GM19025 (cell line): Measurements from ENCODE around the gene FSCN2.

Source experiments
- ATAC-seq: cut with Tn5 transposase; IDR thresholded peaks from one replicate; pipeline ENCODE4 v1.9.1; 2021; ENCODE audit warnings: mild to moderate bottlenecking, low read depth, moderate library complexity; ENCODE audit not compliant: unreplicated experiment

Gene FSCN2

DNA sequence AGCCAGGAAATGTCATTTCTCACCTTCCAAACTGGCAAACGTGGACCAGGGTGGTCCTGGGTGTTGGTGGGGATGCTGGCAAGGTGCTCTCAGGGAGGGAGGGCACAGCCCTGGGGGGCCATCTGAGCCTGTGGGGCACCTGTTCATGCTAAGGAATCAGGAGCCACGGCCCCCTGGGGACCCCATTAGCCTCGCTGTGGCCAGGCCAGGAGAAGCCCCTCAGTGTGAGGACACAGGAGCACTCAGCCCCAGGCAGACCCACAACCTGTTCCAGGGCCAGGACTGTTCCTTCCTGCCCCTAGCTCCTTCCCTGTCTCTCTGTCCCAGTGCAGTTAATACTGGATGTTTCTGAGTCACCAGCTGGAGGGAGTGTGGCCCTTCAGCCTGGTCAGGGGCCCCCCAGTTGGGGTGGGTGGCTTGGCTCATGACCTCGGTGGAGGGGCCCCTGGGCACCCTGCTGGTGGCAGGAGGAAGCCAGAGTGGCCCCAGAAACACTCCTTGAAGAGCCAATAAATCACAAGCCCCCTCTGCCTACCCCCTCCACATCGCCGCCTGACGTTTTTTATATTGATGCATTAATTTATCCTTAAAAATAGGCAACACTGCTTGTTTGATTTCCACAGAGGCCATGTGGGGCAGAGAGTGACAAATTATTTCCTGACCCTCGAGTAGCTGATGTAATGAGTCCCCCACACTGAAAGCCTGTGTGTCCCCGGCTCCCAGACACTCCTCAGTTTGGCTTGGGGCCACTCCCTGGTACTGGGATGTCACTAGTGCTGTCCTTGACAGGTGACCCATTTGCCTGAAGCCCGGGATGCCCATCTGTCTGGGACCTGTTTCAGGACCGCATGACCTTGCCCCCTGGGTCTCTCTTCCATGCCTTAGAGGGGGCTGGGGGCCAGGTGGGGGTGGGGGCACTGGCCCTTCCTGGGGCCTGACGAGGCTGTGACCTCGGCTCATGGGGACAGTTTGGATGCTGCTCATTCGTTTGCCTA is 37.9 kb upstream of the FSCN2 start:
- ATAC-seq, result no peak

DNA sequence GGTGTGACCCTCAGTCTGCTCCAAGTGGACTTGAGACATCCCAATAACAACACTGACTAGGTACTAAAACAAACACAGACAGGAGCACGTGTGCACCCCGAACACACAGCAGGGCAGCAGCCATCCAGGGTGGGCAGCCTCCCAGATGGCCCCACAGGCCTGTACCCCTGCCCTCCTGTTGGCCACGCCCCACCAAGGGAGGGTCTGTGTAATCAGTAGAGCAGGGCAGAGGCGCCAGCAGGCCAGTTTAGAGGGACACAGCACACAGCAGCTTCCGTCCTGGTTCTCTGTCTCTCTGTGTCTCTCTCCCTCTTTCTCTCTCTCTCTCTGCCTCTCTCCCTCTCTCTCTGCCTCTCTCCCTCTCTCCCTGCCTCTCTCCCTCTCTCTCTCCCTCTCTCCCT is 37.0 kb upstream of the FSCN2 start:
- no peak for ATAC-seq

DNA sequence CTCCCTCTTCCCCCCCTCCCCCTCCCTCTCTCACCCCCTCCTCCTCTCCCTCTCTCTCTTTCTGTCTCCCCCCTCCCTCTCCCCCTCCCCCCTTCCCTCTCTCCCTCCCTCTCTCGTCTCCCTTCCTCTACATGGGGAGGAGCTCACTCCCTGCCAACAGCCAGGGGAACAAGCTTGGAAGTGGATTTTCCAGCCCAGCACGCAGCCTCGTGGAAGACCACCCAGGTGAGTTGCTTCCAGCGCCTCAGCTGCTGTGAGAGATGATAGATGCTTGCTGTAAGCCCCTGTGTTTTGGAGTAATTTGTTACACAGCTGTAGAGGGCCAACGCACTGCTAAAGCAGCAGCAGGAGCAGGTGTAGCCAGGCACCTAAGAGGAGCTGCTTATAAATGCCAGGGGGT is 36.4 kb upstream of the FSCN2 start:
- ATAC-seq, result no peak

DNA sequence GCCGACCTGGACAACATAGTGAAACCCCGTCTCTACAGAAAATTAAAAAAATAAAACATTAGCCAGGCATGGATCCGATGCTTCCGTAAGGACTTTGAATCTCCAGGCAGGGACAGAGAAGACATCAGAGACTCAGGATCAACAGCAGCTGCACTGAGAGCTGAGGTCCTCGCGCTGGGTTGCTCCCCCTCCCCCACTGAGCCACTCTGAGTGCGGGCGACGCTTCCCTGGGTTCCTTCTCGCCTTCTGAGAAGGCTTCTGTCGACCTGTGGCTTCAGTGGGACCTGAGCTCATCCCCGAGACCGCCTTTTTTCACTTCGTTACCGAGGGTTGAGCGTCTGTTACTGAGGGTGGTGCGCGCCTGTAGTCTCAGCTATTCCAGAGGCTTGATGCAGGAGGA is 36.0 kb upstream of the FSCN2 start:
- no peak for ATAC-seq

DNA sequence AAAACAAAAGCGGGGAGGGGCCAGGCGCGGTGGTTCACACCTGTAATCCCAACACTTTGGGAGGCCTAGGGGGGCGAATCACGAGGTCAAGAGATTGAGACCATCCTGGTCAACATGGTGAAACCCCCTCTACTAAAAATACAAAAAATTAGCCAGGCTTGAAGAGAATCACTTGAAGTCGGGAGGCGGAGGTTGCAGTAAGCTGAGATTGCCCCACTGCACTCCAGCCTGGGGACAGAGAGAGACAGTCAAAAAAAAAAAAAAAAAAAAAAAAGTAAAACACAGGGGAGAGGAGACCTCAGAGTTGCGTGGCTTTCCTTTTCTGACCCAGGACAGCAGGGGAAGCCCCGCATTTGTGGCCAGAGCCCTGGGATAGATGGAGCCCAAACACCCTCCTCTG is 35.5 kb upstream of the FSCN2 start:
- ATAC-seq, result no peak

DNA sequence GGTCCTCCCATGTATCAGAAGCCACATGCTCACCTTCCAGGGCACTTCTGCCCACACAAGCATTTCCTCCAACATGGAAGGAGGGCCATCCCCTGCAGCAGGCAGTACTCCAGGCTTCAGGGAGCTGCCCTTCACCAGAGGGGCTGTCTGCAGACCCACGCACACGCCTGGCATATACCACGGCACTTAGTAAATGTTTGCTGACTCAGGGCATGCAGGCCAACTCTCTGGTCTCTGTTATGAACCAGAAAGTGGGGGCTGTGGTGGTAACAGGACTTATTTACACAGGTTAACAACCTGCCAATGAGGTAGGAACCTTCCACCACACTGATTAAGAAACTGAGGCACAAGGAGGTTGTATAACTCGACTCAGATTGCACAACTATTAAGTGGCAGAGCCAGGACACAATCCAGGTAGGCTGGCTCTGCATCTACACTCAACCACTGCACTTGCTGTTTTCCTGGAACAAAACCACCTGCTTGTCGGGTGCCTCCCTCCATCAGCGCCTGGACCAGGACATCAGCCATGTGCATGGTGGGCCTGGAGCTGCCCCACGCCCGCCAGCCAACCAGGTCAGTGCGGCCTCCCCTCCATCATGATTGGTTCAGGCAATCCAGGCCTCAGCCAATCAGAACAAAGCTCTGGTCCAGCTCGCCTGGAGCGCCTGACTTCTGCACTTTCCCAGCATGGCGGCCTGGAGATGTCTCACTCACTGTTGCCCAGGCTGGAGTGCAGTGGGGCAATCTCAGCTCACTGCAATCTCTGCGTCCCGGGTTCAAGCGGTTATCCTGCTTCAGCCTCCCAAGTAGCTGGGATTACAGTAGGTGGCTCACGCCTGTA is 34.8 kb upstream of the FSCN2 start:
- ATAC-seq, result no peak

DNA sequence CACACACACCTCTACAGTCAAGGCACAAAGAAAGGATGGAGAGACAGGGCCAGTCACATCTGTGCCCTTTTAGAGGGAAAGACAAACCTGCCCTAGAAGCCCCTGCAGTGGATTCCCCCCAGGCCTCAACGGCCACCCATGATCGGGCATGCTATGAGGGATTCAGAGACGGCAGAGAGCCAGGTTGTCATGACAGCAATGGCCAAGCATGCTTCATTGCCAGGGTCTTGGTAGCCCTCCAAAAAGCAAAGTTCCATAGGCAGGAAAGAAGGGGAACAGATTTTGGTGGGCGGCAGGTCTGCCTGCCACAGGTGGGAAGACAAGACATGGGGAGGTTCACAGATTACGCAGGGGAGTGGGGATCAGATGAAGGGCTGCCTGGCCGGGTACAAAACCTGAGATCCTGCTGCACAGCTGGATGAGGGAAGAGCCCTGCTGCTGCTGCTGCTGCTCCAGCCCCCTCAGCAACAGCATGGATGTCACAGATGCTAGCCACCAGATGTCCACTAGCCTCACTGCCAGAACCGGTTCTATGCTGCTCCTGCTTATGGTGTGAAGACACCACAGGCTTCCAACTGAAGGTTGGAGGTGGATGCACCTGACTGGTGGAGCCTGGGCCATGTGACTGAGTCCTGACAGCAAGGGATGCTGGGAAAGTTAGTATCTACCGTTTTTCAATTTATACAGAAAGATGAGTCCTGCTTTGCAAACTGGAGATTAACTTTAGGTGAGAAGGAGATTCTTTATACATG is 33.4 kb upstream of the FSCN2 start:
- ATAC-seq, result no peak

DNA sequence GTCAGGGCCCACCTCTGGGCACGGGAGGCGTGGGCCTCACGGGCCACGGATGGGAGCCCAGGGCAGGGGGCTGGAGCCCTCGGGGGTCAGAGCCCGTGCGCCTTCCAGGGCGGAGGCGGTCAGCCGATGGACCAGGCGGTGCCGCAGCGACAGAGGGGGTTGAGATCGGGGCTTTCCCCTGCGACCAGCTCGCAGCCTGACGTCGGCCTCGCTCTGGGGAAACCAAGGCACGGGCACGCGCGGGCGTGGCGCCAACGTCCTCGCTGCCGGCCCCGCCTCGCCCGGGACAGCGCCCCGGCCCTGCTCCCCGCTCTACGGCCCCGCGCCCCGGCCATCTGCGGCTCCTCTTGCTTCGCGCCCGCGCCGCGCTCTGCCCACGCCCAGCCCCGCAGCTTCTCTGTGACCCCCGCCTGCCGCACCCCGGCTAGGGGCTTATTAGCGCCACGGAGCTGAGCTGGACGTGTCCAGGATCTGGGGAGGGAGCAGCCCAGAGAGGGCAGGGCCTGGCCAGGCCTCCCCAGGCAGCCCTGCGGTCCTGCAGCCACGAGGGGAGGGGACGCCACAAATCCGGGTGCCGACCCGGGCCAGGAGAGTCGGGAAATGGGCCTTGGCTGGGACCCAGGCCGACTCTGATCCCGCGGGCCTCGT is 29.1 kb upstream of the FSCN2 start:
- ATAC-seq, result no peak

DNA sequence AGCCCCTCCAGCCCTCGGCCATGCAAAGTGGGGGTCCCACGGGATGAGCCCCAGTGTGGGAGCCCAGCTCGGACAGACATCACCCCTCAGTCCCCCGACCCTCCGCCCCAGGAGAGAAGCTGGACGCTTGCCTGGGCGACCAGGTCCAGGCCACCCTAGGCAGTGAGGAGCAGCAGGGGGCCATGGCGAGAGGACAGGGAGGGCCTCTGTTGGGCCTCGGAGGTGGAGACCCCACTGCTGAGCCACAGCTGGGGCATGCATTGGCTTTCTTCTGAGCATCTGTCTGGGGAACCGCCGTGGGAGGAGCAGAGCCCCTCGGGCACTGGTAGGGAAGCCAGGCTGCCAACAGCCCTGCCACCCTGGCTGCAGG is 28.6 kb upstream of the FSCN2 start:
- ATAC-seq, result no peak

DNA sequence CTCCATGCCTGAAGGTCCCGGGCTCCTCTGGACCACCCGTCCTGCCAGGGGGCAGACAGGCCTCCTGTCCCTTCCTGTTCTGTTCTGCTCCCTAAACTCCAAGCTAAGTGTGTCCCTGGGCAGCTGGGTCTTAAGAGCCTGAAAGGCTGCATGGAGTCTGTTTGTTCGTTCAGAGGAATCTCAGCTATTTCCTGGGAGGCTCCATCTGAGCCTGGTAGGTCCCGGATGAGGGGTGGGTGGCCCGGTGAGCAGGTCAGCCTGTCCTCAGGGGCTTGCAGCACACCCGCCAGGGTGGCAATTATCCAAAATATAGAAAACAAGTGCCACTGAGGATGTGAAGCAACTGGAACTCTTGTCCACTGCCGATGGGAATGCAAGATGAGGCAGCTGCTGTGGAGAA is 28.1 kb upstream of the FSCN2 start:
- ATAC-seq, result no peak

DNA sequence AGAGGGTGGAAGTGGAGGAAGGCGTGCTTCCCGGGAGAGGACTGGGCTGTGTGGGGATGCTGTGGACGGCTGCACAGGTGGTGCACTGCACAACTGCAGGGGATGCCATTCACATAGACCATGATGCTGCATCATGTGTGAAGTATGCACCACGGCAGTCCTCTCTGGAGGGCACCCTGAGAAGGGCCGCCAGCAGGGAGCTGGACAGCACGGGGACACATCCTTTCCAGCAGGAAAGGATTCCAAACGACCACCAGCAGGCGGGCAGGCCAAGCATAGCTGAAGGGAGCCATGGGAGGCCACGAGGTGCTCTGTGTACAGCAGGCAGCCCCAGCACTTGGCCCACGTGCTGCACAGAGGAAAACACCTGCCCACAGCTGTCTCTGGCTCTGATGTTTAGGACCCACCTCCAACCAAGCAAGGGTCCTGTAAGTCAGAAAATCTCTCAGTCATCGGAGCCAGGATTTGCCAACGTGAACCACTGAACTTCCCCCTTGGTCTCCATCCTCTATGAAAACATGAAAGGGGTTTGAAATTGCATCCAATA is 25.6 kb upstream of the FSCN2 start:
- no peak for ATAC-seq

DNA sequence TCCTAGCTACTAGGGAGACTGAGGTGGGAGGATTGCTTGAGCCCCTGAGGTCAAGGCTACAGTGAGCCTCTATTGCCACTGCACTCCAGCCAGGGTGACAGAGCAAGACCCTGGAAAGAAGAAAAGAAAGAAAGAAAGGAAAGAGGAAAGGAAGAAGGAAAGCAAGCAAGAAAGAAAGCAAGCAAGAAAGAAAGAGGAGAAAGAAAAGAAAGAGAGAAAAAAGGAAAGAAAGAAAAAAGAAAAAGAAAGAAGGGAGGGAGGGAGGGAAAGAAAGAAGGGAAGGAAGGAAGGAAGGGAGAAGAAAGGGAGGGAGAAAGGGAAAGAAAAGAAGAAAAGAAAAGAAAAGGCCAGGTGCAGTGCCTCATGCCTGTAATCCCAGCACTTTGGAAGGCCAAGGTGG is 24.6 kb upstream of the FSCN2 start:
- no peak for ATAC-seq

DNA sequence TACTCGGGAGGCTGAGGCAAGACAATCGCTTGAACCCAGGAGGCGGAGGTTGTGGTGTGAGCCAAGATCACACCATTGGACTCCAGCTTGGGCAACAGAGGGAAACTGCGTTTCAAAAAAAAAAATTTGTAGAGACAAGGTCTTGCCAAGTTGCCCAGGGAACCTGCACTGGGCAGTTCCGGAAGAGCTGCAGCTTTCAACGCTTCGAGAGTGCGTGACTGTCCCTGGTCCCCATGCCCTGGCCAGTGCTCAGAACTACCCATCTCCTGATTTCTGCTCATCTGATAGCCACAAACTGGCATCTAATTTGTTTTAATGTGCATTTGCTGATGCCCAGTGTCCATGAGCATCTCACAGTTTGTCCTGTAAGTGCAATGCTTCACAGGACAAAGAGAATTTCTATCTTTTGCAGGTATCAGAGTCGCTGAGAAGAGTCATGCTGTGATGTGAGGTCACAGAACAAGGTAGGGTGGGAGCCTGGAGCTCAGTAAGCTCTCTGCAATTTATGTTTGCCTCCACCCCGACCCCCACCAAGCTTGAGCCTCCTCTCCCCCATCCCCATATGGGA is 19.5 kb upstream of the FSCN2 start:
- ATAC-seq, result no peak

DNA sequence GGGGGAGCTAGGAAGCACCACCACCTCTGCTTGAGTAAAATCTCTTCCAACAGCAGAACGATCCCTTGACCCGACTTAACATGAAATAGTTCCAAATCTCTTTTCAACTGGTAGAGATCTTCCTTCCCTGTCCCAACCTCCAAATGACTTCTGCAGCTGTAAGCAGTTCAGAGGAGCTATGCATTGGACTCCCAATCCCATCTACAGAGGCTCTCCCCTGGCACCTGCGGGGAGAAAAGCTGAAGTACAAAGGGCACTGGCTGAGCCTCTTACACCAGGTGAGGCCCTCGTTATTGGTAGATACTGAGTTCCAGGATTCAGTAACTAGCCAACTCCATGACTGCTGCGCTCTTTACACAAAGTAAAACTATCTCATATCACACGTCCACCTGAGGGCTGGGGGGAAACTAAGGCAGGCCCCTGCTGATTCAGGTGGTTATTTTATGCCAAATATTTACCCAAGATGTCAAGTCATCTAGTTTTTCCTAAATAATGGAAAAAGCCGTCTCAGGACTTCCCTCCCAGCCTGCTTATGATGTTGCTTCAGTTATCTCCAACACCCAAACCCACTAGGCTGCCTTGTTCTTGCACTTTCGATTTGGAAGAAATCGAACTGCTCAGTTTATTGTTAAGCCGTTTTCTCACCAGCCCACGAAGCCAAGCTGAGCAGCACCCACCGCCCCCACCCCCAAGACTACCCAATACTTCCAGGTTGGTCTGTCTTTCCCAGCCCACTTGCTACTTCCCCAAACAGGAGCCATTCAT is 18.8 kb upstream of the FSCN2 start:
- no peak for ATAC-seq

DNA sequence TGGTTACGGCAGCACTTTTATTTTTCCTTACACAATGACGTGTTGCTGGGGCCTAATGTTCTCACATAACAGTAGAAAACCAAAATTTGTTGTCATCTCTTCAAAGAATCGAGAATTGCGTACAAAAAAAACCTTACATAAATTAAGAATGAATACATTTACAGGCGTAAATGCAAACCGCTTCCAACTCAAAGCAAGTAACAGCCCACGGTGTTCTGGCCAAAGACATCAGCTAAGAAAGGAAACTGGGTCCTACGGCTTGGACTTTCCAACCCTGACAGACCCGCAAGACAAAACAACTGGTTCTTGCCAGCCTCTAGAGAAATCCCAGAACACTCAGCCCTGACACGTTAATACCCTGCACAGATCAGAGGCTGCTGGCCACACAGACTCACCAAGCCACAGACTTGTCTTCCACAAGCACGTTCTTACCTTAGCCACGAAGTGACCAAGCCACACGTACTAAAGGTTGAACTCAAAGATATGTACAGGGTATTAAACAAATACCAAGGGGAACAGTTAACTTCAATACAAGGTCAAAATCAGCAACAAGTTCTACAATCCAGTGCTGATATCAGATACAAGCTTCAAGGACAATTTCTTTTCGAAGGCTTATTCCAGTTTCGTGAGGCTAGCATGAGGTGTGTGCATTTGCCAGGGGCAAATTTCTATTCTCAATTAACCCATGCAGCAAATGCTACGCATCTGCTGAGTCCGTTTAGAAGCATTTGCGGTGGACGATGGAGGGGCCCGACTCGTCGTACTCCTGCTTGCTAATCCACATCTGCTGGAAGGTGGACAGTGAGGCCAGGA is 18.0 kb upstream of the FSCN2 start:
- ATAC-seq, result no peak

DNA sequence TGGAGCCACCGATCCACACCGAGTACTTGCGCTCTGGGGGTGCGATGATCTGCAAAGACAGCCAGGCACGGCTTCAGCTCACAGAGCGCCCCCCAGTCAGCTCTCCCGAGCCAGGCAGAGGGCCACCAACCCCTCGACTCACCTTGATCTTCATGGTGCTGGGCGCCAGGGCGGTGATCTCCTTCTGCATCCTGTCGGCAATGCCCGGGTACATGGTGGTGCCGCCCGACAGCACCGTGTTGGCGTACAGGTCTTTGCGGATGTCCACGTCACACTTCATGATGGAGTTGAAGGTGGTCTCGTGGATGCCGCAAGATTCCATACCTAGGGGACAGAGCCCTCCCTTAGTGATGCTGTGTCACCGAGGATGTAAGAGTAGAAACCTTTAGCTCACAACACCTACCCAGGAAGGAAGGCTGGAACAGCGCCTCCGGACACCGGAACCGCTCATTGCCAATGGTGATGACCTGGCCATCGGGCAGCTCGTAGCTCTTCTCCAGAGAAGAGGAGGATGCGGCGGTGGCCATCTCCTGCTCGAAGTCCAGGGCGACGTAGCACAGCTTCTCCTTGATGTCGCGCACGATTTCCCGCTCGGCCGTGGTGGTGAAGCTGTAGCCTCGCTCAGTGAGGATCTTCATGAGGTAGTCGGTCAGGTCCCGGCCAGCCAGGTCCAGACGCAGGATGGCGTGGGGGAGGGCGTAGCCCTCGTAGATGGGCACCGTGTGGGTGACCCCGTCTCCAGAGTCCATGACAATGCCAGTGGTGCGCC is 17.2 kb upstream of the FSCN2 start:
- ATAC-seq, result no peak

DNA sequence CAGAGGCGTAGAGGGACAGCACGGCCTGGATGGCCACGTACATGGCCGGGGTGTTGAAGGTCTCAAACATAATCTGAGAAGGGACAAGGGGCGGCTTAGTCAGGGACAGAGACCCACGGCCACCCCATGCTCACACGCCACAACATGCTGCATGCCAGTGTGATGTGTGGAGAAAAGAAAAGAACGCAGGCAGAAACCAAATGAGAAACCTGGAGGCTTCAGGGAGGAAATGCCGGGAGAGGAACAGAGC is 16.7 kb upstream of the FSCN2 start:
- ATAC-seq, result no peak
